ENCODE data around the gene SERPINB1. TPM values are rescaled to one million over a fixed set of nuclear protein-coding genes. Genes with fewer than 3 reads are reported as not detected.

Gene SERPINB1
- total and polyA plus RNA-seq, 2 donors (not counting 3 experiments of a cell fraction or from before 2014, with no cell fraction given): 6.7 to 24.0 TPM

DNA sequence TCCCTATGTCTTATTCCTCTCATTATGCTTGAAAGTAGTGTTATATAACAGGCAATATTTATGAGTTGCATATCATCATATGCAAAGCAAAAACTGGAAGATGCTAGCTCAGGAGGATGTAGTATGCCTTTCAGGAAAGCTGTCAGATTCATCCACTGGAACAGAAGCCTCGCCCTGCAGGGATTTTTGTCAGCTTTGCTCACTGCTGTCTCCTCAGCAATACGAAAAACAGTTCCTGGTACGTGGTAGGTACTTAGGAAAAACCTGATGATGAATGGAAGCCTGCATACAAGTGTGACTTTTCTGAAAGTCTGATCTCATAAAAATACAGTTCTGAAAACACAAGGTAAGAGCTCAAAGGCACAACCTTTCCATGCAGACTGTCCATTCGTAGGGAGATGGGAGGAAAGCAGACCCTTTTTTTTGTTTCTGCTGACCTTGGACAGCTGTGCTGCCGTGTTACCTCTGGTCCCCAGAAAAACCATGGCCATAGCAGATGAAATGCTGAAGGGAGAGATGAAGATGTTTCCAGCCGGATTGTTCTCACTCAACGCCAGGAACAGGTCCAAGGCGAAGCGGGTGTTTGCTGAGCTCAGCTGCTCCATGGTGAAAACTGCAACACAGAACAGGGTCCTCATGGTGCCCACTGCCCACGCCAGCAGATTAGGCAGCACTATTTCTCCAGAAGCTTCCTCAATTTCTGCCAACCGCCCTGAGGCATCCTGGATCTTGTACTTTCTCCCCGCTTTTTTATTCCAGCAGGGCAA, 1.5 kb downstream of the SERPINB1 start:
- no peak for FAIRE-seq
- no peak overlapping the region for H3K9ac ChIP-seq (replicated peaks; ENCODE audit: extremely low read depth, insufficient read depth, low read length)
- CTCF ChIA-PET: interaction anchor here (0.9 to 11.2 kb wide), 7 partner anchors 11 to 112 kb away, joined by 3 to 262 read pairs (median 7); no protein-coding TSS in a partner anchor
- peaks cover 35% of the 10 kb centered on the region for H3K4me1 ChIP-seq (ENCODE audit: control insufficient read depth, extremely low read depth, insufficient read depth, low read length)
- no peak for DNase-seq (ENCODE audit: low read depth, low spot score)
- H3K27me3 ChIP-seq (ENCODE audit: control insufficient read depth in 2 of 2, insufficient read depth in 2 of 2, low read length in 2 of 2): no peaks in the 10 kb centered on the region
- dilution Hi-C loops (cut with MboI; ENCODE audit: extremely low pct_ligation_motif_present, low sequenced_read_pairs) (no loop called here), intact Hi-C loops (cut with micrococcal nuclease) (no loop called here)
- no peak overlapping the region for H3K4me2 ChIP-seq (ENCODE audit: insufficient read depth, low read length)
- H3K9me3 ChIP-seq (replicated peaks; ENCODE audit: control insufficient read depth, insufficient read depth, low read length): no peaks in the 10 kb centered on the region
- H2AFZ ChIP-seq (ENCODE audit: low read depth, low read length): no peak overlapping the region
- H4K20me1 ChIP-seq (replicated peaks; ENCODE audit: control insufficient read depth, extremely low read depth, insufficient read depth, low read length): no peaks in the 10 kb centered on the region
- no peaks in the 10 kb centered on the region for H3K79me2 ChIP-seq (ENCODE audit: control insufficient read depth, insufficient read depth, low read length)
- peaks cover 2 to 6% of the 10 kb centered on the region in 2 experiments for H3K36me3 ChIP-seq (ENCODE audit: control insufficient read depth in 2 of 2, extremely low read depth in 1 of 2, insufficient read depth in 2 of 2, low read length in 2 of 2)
- H3K9me1 ChIP-seq (replicated peaks; ENCODE audit: control insufficient read depth, extremely low read depth, insufficient read depth, low read length): no peaks in the 10 kb centered on the region
- H3K4me3 ChIP-seq (replicated peaks in 1 of 3; ENCODE audit: insufficient read depth in 1 of 3, low read depth in 1 of 3, low read length in 3 of 3): no peak overlapping the region
- H3K27ac ChIP-seq (ENCODE audit: insufficient read depth, low read depth, low read length): no peak overlapping the region
- TSS peak; percentile 24 for BruUV-seq (replicated peaks)
- POLR2A ChIA-PET: no interaction called here
- TF ChIP-seq POLR2AphosphoS5 (IDR thresholded peaks at IDR 0.05; ENCODE audit: insufficient read depth, low read depth, low read length) (no peak), JUN (IDR thresholded peaks at IDR 0.05; ENCODE audit: borderline replicate concordance, insufficient read depth, insufficient read length, low read depth) (no peak), MYC (IDR thresholded peaks at IDR 0.05; ENCODE audit: low read depth, low read length) (no peak)

DNA sequence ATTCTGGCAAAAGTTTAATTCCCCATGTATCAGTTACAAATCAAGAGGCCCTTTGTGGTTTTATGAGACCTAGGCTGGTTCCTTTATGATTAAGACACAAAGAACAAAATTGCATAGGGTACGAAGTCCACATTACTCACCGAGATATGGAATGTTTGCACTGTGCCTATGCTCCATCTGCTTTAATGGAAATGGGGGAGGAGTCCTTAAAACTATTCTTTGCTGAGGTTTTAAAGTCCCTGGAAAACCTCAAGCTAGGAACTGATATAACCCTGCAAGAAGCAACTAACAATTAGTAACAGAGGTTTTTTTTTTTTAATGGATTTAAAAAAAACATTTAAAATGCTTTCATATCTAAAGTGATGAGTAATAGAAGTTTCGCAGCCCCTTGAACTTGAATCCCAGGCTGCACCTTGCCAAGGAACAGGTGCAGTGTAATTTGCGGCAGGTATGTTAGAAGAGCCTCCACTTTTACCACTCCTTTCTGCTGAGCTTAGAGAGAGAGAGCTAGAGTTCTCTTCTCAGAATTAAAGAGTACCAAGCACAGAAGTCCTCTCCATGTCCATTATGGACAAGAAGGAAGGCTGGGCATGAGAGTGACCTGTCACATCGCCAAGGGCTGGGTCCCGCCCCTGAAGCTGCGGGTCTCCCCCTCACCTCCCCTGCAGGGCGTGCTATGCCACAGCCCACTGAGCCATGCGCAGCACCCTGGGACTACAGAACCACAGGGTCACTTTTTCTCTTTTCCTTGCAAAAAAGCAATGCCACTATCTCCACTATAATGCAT, 2.3 kb downstream of the SERPINB1 start:
- DNase-seq (ENCODE audit: low read depth, low spot score) (peak; percentile 55), FAIRE-seq (peak; percentile 61)
- H3K9ac ChIP-seq (replicated peaks; ENCODE audit: extremely low read depth, insufficient read depth, low read length): peak overlapping the region; percentile 4
- TF ChIP-seq, protein P1, sequence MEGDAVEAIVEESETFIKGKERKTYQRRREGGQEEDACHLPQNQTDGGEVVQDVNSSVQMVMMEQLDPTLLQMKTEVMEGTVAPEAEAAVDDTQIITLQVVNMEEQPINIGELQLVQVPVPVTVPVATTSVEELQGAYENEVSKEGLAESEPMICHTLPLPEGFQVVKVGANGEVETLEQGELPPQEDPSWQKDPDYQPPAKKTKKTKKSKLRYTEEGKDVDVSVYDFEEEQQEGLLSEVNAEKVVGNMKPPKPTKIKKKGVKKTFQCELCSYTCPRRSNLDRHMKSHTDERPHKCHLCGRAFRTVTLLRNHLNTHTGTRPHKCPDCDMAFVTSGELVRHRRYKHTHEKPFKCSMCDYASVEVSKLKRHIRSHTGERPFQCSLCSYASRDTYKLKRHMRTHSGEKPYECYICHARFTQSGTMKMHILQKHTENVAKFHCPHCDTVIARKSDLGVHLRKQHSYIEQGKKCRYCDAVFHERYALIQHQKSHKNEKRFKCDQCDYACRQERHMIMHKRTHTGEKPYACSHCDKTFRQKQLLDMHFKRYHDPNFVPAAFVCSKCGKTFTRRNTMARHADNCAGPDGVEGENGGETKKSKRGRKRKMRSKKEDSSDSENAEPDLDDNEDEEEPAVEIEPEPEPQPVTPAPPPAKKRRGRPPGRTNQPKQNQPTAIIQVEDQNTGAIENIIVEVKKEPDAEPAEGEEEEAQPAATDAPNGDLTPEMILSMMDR (IDR thresholded peaks at IDR 0.05; ENCODE audit: extremely low read depth in 1 of 2, insufficient read depth in 1 of 2, low read depth in 1 of 2, low read length in 2 of 2): no peak
- TF ChIP-seq, protein P2, sequence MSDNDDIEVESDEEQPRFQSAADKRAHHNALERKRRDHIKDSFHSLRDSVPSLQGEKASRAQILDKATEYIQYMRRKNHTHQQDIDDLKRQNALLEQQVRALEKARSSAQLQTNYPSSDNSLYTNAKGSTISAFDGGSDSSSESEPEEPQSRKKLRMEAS (IDR thresholded peaks at IDR 0.05; ENCODE audit: insufficient read depth, insufficient read length): no peak
- TF ChIP-seq GATA2 (IDR thresholded peaks at IDR 0.05; ENCODE audit: insufficient read depth, insufficient read length, low read depth, low read length) (peak; percentile 67), POLR2A (IDR thresholded peaks at IDR 0.05; ENCODE audit: low read depth, low read length) (no peak), FOS (IDR thresholded peaks at IDR 0.05; ENCODE audit: borderline replicate concordance, insufficient read depth, low read length) (peak; percentile 20)
- H3K9me3 ChIP-seq (replicated peaks; ENCODE audit: control insufficient read depth, insufficient read depth, low read length): no peaks in the 10 kb centered on the region
- no peak overlapping the region for H3K4me3 ChIP-seq (replicated peaks in 1 of 3; ENCODE audit: insufficient read depth in 1 of 3, low read depth in 1 of 3, low read length in 3 of 3)
- H3K36me3 ChIP-seq (ENCODE audit: control insufficient read depth in 2 of 2, extremely low read depth in 1 of 2, insufficient read depth in 2 of 2, low read length in 2 of 2): peaks cover 6% of the 10 kb centered on the region in 2 experiments
- no peaks in the 10 kb centered on the region for H4K20me1 ChIP-seq (replicated peaks; ENCODE audit: control insufficient read depth, extremely low read depth, insufficient read depth, low read length)
- intact Hi-C loops (cut with micrococcal nuclease): no loop called here
- peak overlapping the region; percentile 57 for H3K4me2 ChIP-seq (ENCODE audit: insufficient read depth, low read length)
- H3K4me1 ChIP-seq (ENCODE audit: control insufficient read depth, extremely low read depth, insufficient read depth, low read length): peaks cover 35% of the 10 kb centered on the region
- ChIA-PET CTCF (interaction anchor here (0.9 to 11.2 kb wide), 7 partner anchors 10 to 113 kb away, joined by 3 to 262 read pairs (median 7); no protein-coding TSS in a partner anchor), POLR2A (no interaction called here)
- no peaks in the 10 kb centered on the region for H3K9me1 ChIP-seq (replicated peaks; ENCODE audit: control insufficient read depth, extremely low read depth, insufficient read depth, low read length)
- dilution Hi-C loops (cut with MboI; ENCODE audit: extremely low pct_ligation_motif_present, low sequenced_read_pairs): no loop called here
- no peaks in the 10 kb centered on the region for H3K27me3 ChIP-seq (ENCODE audit: control insufficient read depth in 2 of 2, insufficient read depth in 2 of 2, low read length in 2 of 2)
- BruUV-seq (replicated peaks): no TSS peak
- no peak overlapping the region for H2AFZ ChIP-seq (ENCODE audit: low read depth, low read length)
- no peaks in the 10 kb centered on the region for H3K79me2 ChIP-seq (ENCODE audit: control insufficient read depth, insufficient read depth, low read length)
- no peak overlapping the region for H3K27ac ChIP-seq (ENCODE audit: insufficient read depth, low read depth, low read length)

All from endothelial cell of umbilical vein (primary cell).